ENCODE data around the gene IQCE.

Gene IQCE

GRCh38 chr7:2613098-2613930, 54.5 kb downstream of the IQCE start (continued):
- TF ChIP-seq, protein P1, sequence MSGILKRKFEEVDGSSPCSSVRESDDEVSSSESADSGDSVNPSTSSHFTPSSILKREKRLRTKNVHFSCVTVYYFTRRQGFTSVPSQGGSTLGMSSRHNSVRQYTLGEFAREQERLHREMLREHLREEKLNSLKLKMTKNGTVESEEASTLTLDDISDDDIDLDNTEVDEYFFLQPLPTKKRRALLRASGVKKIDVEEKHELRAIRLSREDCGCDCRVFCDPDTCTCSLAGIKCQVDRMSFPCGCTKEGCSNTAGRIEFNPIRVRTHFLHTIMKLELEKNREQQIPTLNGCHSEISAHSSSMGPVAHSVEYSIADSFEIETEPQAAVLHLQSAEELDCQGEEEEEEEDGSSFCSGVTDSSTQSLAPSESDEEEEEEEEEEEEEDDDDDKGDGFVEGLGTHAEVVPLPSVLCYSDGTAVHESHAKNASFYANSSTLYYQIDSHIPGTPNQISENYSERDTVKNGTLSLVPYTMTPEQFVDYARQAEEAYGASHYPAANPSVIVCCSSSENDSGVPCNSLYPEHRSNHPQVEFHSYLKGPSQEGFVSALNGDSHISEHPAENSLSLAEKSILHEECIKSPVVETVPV (CRISPR knock-in tag; IDR thresholded peaks at IDR 0.05) = no peak

GRCh38 chr7:2613931-2614600, 55.3 kb downstream of the IQCE start:
- ATAC-seq = peak; percentile 43
- TF ChIP-seq TCF4 (CRISPR knock-in tag; IDR thresholded peaks at IDR 0.05; ENCODE audit: borderline replicate concordance) = no peak
- no peak for TF ChIP-seq OSR1 (CRISPR knock-in tag; IDR thresholded peaks at IDR 0.05)
- TF ChIP-seq, protein P1 (CRISPR knock-in tag; IDR thresholded peaks at IDR 0.05) = no peak
- TF ChIP-seq SNAI2 (CRISPR knock-in tag; IDR thresholded peaks at IDR 0.05) = no peak
- no peak for TF ChIP-seq ZNF565 (CRISPR knock-in tag; conservative IDR thresholded peaks at IDR 0.05; ENCODE audit: low read depth)
- no peak for TF ChIP-seq ZNF8 (CRISPR knock-in tag; IDR thresholded peaks at IDR 0.05)
- no peak for TF ChIP-seq ZC3H10 (CRISPR knock-in tag; IDR thresholded peaks at IDR 0.05)
- TF ChIP-seq RARB (CRISPR knock-in tag; IDR thresholded peaks at IDR 0.05) = no peak
- TF ChIP-seq, protein P2, sequence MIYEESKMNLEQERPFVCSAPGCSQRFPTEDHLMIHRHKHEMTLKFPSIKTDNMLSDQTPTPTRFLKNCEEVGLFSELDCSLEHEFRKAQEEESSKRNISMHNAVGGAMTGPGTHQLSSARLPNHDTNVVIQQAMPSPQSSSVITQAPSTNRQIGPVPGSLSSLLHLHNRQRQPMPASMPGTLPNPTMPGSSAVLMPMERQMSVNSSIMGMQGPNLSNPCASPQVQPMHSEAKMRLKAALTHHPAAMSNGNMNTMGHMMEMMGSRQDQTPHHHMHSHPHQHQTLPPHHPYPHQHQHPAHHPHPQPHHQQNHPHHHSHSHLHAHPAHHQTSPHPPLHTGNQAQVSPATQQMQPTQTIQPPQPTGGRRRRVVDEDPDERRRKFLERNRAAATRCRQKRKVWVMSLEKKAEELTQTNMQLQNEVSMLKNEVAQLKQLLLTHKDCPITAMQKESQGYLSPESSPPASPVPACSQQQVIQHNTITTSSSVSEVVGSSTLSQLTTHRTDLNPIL (CRISPR knock-in tag; IDR thresholded peaks at IDR 0.05; ENCODE audit: low read depth) = no peak
- no peak for TF ChIP-seq ZFP30 (CRISPR knock-in tag; IDR thresholded peaks at IDR 0.05)
- TF ChIP-seq BACH2 (CRISPR knock-in tag; IDR thresholded peaks at IDR 0.05; ENCODE audit: borderline replicate concordance) = no peak
- no peak; the same call in 1 of the 2 replicates for TF ChIP-seq ISL1 (CRISPR knock-in tag; IDR thresholded peaks at IDR 0.05)

- TF ChIP-seq PPARA (CRISPR knock-in tag; IDR thresholded peaks at IDR 0.05; ENCODE audit: borderline replicate concordance) = no peak
- no peak for TF ChIP-seq SNAI2 (CRISPR knock-in tag; IDR thresholded peaks at IDR 0.05)
- no peak for TF ChIP-seq CSDC2 (CRISPR knock-in tag; IDR thresholded peaks at IDR 0.05)
- no peak for TF ChIP-seq RARB (CRISPR knock-in tag; IDR thresholded peaks at IDR 0.05)
- no peak for TF ChIP-seq ESRRG (CRISPR knock-in tag; IDR thresholded peaks at IDR 0.05)
- TF ChIP-seq ZC3H10 (CRISPR knock-in tag; IDR thresholded peaks at IDR 0.05) = no peak
- no peak for TF ChIP-seq ARNTL (CRISPR knock-in tag; IDR thresholded peaks at IDR 0.05; ENCODE audit: borderline replicate concordance, low read depth)
- no peak for TF ChIP-seq ZNF8 (CRISPR knock-in tag; IDR thresholded peaks at IDR 0.05)
- TF ChIP-seq TOX (CRISPR knock-in tag; IDR thresholded peaks at IDR 0.05; ENCODE audit: borderline replicate concordance) = no peak
- TF ChIP-seq POU6F1 (CRISPR knock-in tag; IDR thresholded peaks at IDR 0.05; ENCODE audit: borderline replicate concordance, low read depth) = no peak
- TF ChIP-seq ZFP30 (CRISPR knock-in tag; IDR thresholded peaks at IDR 0.05) = no peak
- TF ChIP-seq, protein P1 (CRISPR knock-in tag; IDR thresholded peaks at IDR 0.05) = no peak
- no peak for TF ChIP-seq ISL1 (CRISPR knock-in tag; IDR thresholded peaks at IDR 0.05)
- TF ChIP-seq TCF4 (CRISPR knock-in tag; IDR thresholded peaks at IDR 0.05; ENCODE audit: borderline replicate concordance) = no peak
- TF ChIP-seq ZFP3 (CRISPR knock-in tag; IDR thresholded peaks at IDR 0.05) = no peak
- TF ChIP-seq ZNF565 (CRISPR knock-in tag; conservative IDR thresholded peaks at IDR 0.05; ENCODE audit: low read depth) = no peak
- TF ChIP-seq, protein P2 (CRISPR knock-in tag; IDR thresholded peaks at IDR 0.05; ENCODE audit: low read depth) = no peak
- no peak for ATAC-seq
These were observed 56.0 kb downstream of the IQCE start for GRCh38 chr7:2614631-2615330.
